Measurements from ENCODE around the gene LAMP5. TPM values are rescaled to one million over a fixed set of nuclear protein-coding genes. Genes with fewer than 3 reads are reported as not detected.

The LAMP5 gene, protein sequence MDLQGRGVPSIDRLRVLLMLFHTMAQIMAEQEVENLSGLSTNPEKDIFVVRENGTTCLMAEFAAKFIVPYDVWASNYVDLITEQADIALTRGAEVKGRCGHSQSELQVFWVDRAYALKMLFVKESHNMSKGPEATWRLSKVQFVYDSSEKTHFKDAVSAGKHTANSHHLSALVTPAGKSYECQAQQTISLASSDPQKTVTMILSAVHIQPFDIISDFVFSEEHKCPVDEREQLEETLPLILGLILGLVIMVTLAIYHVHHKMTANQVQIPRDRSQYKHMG
- total RNA-seq (2022) (0.17 TPM in 1 of 2 replicates, not detected in the other), Bru-seq, nascent RNA (percentile 5 among the genes with signal in this experiment), BruChase-seq, experiment 1, labeled RNA remaining after a 6-hour chase (not detected), BruChase-seq, experiment 2, labeled RNA remaining after a 2-hour chase (not detected)
- long read RNA-seq: 0 reads

DNA sequence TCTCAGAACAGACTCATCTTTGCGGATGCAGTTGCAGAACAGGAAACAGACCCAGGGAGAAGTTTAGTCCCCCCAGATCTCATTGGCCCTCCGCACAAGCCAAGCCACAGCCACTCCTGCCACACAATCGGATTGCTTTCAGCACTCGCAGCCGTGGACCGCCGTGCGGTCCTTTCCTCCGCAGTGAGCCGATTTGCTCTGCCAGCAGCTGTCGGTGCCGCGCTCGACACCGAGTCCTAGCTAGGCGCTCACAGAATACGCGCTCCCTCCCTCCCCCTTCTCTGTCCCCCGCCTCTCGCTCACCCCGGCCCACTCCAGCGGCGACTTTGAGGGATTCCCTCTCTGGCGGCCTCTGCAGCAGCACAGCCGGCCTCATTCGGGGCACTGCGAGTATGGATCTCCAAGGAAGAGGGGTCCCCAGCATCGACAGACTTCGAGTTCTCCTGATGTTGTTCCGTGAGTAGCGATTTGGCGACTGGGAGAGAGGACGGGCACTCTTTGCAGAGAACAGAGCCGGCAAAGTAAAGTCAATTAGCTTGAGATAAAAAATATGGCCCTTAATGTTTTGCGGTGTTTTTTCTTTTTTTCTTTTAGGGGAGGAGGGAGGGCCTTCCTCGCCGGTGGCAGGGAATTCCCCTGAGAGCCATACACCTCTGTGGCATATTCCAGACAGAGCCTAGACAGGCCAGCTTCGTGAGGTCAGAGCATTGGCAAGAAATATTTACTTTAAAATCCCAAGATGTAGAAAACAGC, at the start of gene LAMP5:
Gene LAMP5 (plus strand): TSS at position 130 of the 753 bp plus-strand sequence. CDS start 263 bp downstream, at position 393.
- H3K27me3 Mint-ChIP-seq (ENCODE audit: unreplicated experiment): peaks cover 16% of the 10 kb centered on the region
- peak within 1 kb of the TSS; percentile 54 for H3K4me3 Mint-ChIP-seq (ENCODE audit: low read depth, unreplicated experiment)

DNA sequence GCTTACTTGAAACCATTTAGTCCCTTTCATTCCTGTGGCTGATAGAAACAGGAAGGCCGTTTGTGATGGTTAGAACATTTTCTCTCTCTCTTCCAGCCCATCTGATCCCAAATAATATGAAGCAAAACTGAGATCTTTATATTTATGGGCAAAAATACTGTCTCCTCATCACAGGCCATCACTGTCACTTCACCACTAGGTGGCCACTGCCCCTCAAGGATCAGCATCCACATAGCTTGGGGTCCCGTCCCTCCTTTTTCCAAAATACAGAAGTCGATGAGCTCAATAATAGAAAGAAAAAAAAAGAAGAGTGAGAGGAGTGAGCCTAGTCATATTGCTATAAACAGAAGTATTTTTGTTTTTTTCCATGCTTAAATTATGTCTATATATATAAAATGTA, 46.4 kb upstream of the LAMP5 start:
- intact Hi-C loops (cut with micrococcal nuclease; ENCODE audit: unreplicated experiment): loop anchor here (1.0 kb wide), 1 partner anchor 142 kb away; no protein-coding TSS in a partner anchor
- Mint-ChIP-seq H3K4me1 (ENCODE audit: low read depth, unreplicated experiment) (no peaks in the 10 kb centered on the region), H3K4me3 (ENCODE audit: low read depth, unreplicated experiment) (no peak overlapping the region), H3K9me3 (ENCODE audit: low read depth, unreplicated experiment) (peaks cover 2% of the 10 kb centered on the region), H3K27me3 (ENCODE audit: unreplicated experiment) (no peaks in the 10 kb centered on the region), H3K27ac (ENCODE audit: unreplicated experiment) (no peak overlapping the region), H3K36me3 (ENCODE audit: insufficient read depth, unreplicated experiment) (no peaks in the 10 kb centered on the region)
- BruUV-seq (replicated peaks): no TSS peak
- DNase-seq: peak; percentile 4
- TF ChIP-seq, protein P1, sequence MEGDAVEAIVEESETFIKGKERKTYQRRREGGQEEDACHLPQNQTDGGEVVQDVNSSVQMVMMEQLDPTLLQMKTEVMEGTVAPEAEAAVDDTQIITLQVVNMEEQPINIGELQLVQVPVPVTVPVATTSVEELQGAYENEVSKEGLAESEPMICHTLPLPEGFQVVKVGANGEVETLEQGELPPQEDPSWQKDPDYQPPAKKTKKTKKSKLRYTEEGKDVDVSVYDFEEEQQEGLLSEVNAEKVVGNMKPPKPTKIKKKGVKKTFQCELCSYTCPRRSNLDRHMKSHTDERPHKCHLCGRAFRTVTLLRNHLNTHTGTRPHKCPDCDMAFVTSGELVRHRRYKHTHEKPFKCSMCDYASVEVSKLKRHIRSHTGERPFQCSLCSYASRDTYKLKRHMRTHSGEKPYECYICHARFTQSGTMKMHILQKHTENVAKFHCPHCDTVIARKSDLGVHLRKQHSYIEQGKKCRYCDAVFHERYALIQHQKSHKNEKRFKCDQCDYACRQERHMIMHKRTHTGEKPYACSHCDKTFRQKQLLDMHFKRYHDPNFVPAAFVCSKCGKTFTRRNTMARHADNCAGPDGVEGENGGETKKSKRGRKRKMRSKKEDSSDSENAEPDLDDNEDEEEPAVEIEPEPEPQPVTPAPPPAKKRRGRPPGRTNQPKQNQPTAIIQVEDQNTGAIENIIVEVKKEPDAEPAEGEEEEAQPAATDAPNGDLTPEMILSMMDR (IDR thresholded peaks at IDR 0.05; ENCODE audit: unreplicated experiment): peak; percentile 54
- CTCF ChIA-PET: interaction anchor here (1.0 kb wide), 1 partner anchor 142 kb away, joined by 6 read pairs; no protein-coding TSS in a partner anchor

More for the DNA sequence above, at the start of gene LAMP5:
- H3K9me3 Mint-ChIP-seq (ENCODE audit: low read depth, unreplicated experiment): no peaks in the 10 kb centered on the region
- DNase-seq: no peak
- no TSS peak for BruUV-seq (replicated peaks)
- CTCF ChIA-PET: no interaction called here
- H3K27ac Mint-ChIP-seq (ENCODE audit: unreplicated experiment): no peak within 1 kb of the TSS
- no peaks in the 10 kb centered on the region for H3K4me1 Mint-ChIP-seq (ENCODE audit: low read depth, unreplicated experiment)
- intact Hi-C loops (cut with micrococcal nuclease; ENCODE audit: unreplicated experiment): loop anchor here (10.0 kb wide), 1 partner anchor 80 kb away; no protein-coding TSS in a partner anchor
- H3K36me3 Mint-ChIP-seq (ENCODE audit: insufficient read depth, unreplicated experiment): no peaks in the 10 kb centered on the region
- TF ChIP-seq, protein P1 (IDR thresholded peaks at IDR 0.05; ENCODE audit: unreplicated experiment): no peak

DNA sequence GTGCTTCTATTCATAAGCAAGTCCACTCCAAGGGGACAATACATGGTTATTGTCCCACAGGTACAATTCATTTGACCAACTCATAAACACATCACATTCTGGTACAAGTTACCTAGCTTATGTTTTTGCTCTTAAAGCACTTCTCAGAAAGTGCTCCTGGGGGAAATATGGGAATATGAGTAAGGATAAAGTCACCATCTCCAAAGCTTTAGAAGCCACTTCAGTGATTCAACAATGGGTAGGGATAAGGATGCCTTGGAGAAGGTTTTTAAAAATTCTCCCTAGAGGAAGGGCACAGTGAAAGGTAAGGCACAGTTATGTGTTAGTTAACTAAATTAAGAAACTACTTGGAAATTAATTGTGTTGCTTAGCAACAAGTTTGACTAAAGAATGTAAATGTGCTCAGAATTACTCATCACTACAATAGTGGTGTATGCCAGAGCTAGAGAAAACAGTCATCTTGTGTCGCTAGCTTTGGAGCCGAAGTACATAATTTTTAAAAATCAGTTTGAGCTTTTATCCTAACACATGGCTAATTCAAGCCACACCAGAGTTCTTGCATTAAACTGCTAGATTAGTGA, 39.5 kb upstream of the LAMP5 start:
- Mint-ChIP-seq H3K4me3 (ENCODE audit: low read depth, unreplicated experiment) (no peak overlapping the region), H3K36me3 (ENCODE audit: insufficient read depth, unreplicated experiment) (no peaks in the 10 kb centered on the region), H3K9me3 (ENCODE audit: low read depth, unreplicated experiment) (no peaks in the 10 kb centered on the region), H3K27ac (ENCODE audit: unreplicated experiment) (no peak overlapping the region), H3K27me3 (ENCODE audit: unreplicated experiment) (no peaks in the 10 kb centered on the region), H3K4me1 (ENCODE audit: low read depth, unreplicated experiment) (no peaks in the 10 kb centered on the region)
- intact Hi-C loops (cut with micrococcal nuclease; ENCODE audit: unreplicated experiment): no loop called here
- CTCF ChIA-PET: no interaction called here
- DNase-seq: no peak
- TF ChIP-seq, protein P1 (IDR thresholded peaks at IDR 0.05; ENCODE audit: unreplicated experiment): no peak
- BruUV-seq (replicated peaks): no TSS peak

DNA sequence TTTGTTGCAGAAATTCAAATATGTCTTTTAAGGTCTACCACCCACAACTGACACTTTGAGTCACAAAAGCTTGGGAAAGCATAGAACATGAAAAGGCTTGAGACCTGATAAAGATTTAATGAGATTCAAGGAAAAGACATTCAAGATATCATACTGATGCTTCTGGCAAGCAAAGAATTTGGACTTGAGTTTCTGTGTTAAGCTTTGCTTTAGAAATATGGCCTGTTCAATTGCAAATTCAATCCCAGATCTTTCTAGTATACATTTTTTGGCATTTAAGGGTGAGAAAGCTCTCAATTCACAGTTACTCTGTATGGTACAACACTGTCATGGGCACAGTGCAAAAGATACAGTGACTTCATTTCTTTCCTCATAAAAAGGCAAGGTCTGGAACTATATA, 38.9 kb upstream of the LAMP5 start:
- BruUV-seq (replicated peaks): no TSS peak
- Mint-ChIP-seq H3K4me3 (ENCODE audit: low read depth, unreplicated experiment) (no peak overlapping the region), H3K4me1 (ENCODE audit: low read depth, unreplicated experiment) (no peaks in the 10 kb centered on the region), H3K36me3 (ENCODE audit: insufficient read depth, unreplicated experiment) (no peaks in the 10 kb centered on the region), H3K27me3 (ENCODE audit: unreplicated experiment) (no peaks in the 10 kb centered on the region), H3K27ac (ENCODE audit: unreplicated experiment) (no peak overlapping the region), H3K9me3 (ENCODE audit: low read depth, unreplicated experiment) (no peaks in the 10 kb centered on the region)
- TF ChIP-seq, protein P1 (IDR thresholded peaks at IDR 0.05; ENCODE audit: unreplicated experiment): no peak
- intact Hi-C loops (cut with micrococcal nuclease; ENCODE audit: unreplicated experiment): no loop called here
- no peak for DNase-seq
- CTCF ChIA-PET: no interaction called here

Measured in Calu3 (cell line).